B cell (primary cell): Measurements from ENCODE around the gene ANKS4B. TPM values are rescaled to one million over a fixed set of nuclear protein-coding genes. Genes with fewer than 3 reads are reported as not detected.

Source experiments
- ATAC-seq: fragments of 200-7000 bp; cut with Tn5 transposase; one replicate; pipeline ENCODE4 v1.10.0; 2021; ENCODE audit warnings: low read depth, mild to moderate bottlenecking, moderate number of reproducible peaks, moderate library complexity
- CTCF ChIA-PET: fragments of 350-600 bp; sonication (Branson Sonifier 250); formaldehyde crosslinking; loops from one replicate; lab custom pipeline; 2021; ENCODE audit warnings: antibody characterized with exemption, inconsistent platforms; lab: Charles Lee
- POLR2A ChIA-PET: fragments of 350-600 bp; sonication (Branson Sonifier 250); formaldehyde crosslinking; loops from one replicate; lab custom pipeline; 2021; ENCODE audit warnings: antibody characterized with exemption; lab: Charles Lee
- DNase-seq: peaks from one replicate; pipeline ENCODE4 v3.0.0; 2013
- H2AFZ ChIP-seq: 2 replicates; pipeline ENCODE4 v1.6.1; 2012; ENCODE audit warnings: mild to moderate bottlenecking, low read depth, low read length; ENCODE audit not compliant: insufficient read depth, poor library complexity, severe bottlenecking
- H3K27ac ChIP-seq, 2 donors: 1 replicate in 1 of 2; 2 replicates in 1 of 2; pipeline ENCODE4 v1.5.1; 2012 to 2013; ENCODE audit warnings: low read length in 2 of 2, mild to moderate bottlenecking in 2 of 2, moderate library complexity in 1 of 2
- H3K27me3 ChIP-seq, 4 experiments: fragments of 200-600 bp in 1 of 4; sonication (generic) in 1 of 4; replicated peaks in 1 of 4; 1 replicate in 2 of 4; 2 replicates in 2 of 4; pipeline versions ENCODE4 v1.6.1 to v1.7.0; 2013 to 2016; ENCODE audit warnings: low read length in 3 of 4, mild to moderate bottlenecking in 2 of 4, mixed read lengths in 1 of 4, moderate library complexity in 1 of 4; ENCODE audit not compliant: insufficient read depth in 4 of 4, control insufficient read depth in 3 of 4; ENCODE audit errors: control extremely low read depth in 1 of 4
- H3K36me3 ChIP-seq, 2 experiments: replicated peaks in 1 of 2; 1 replicate in 1 of 2; 2 replicates in 1 of 2; pipeline versions ENCODE4 v1.6.1 to v1.7.1; 2013; ENCODE audit warnings: low read length in 1 of 2; ENCODE audit not compliant: insufficient read depth in 2 of 2, control insufficient read depth in 1 of 2; ENCODE audit errors: control extremely low read depth in 1 of 2, extremely low read depth in 1 of 2
- H3K4me1 ChIP-seq, 2 donors: fragments of 200-600 bp in 1 of 2; sonication (generic) in 1 of 2; 1 replicate in 1 of 2; 2 replicates in 1 of 2; pipeline versions ENCODE4 v1.5.1 to v1.6.1; 2013 to 2017; ENCODE audit warnings: low read length in 2 of 2; ENCODE audit not compliant: control insufficient read depth in 2 of 2, insufficient read depth in 2 of 2
- H3K4me2 ChIP-seq: replicated peaks from 2 replicates; pipeline ENCODE3; 2012; ENCODE audit warnings: mild to moderate bottlenecking, low read depth, low read length; ENCODE audit not compliant: poor library complexity, severe bottlenecking
- H3K4me3 ChIP-seq, 5 experiments: fragments of 200-600 bp in 1 of 5; sonication (generic) in 1 of 5; 1 replicate in 3 of 5; 2 replicates in 2 of 5; pipeline versions ENCODE4 v1.5.1 to v1.7.0; 2011 to 2016; ENCODE audit warnings: low read length in 4 of 5, mild to moderate bottlenecking in 4 of 5, low read depth in 2 of 5, control low read depth in 1 of 5, moderate library complexity in 1 of 5; ENCODE audit not compliant: insufficient read depth in 1 of 5; ENCODE audit errors: control extremely low read depth in 1 of 5, extremely low read depth in 1 of 5
- H3K79me2 ChIP-seq: fragments of 200-600 bp; sonication (generic); one replicate; pipeline ENCODE4 v1.6.0; 2016; ENCODE audit warnings: low read length; ENCODE audit not compliant: control insufficient read depth, insufficient read depth
- H3K9ac ChIP-seq: fragments of 200-600 bp; sonication (generic); 2 replicates; pipeline ENCODE4 v1.6.1; 2017; ENCODE audit warnings: mild to moderate bottlenecking, low read length, moderate library complexity
- H3K9me3 ChIP-seq, 3 donors: one replicate each; pipeline versions ENCODE4 v1.6.1 to v1.7.1; 2013; ENCODE audit warnings: low read length in 2 of 3; ENCODE audit not compliant: control insufficient read depth in 2 of 3, insufficient read depth in 1 of 3; ENCODE audit errors: control extremely low read depth in 1 of 3
- H4K20me1 ChIP-seq: 2 replicates; pipeline ENCODE4 v1.6.0; 2012; ENCODE audit warnings: mild to moderate bottlenecking, low read length; ENCODE audit not compliant: insufficient read depth, control insufficient read depth, poor library complexity, severe bottlenecking
- H3K27ac Mint-ChIP-seq: one replicate; pipeline ENCODE4 v1.8.0; 2021; ENCODE audit warnings: mixed read lengths
- H3K27me3 Mint-ChIP-seq: one replicate; pipeline ENCODE4 v1.8.0; 2021; ENCODE audit warnings: mixed read lengths
- H3K4me1 Mint-ChIP-seq: one replicate; pipeline ENCODE4 v1.8.0; 2021; ENCODE audit warnings: mixed read lengths
- H3K4me3 Mint-ChIP-seq: one replicate; pipeline ENCODE4 v1.8.0; 2021; ENCODE audit warnings: mixed read lengths
- H3K9me3 Mint-ChIP-seq: one replicate; pipeline ENCODE4 v1.8.0; 2022; ENCODE audit warnings: mixed read lengths; ENCODE audit not compliant: insufficient read depth
- EZH2 ChIP-seq: IDR thresholded peaks from 2 replicates; pipeline ENCODE4 v1.6.1; 2012; ENCODE audit warnings: borderline replicate concordance, low read depth, mild to moderate bottlenecking, moderate library complexity, low read length; ENCODE audit not compliant: insufficient read depth, poor library complexity, severe bottlenecking
- WGBS: methylation state at CpG from one replicate; pipeline ENCODE4 v1.1.5; 2013; ENCODE audit warnings: missing lambda C conversion rate; ENCODE audit not compliant: insufficient coverage; 5-methylcytosine and 5-hydroxymethylcytosine counted together
- intact Hi-C: fragments of 100-400 bp; cut with micrococcal nuclease; formaldehyde crosslinking; loops from one replicate; pipeline ENCODE4 v1.10.0; 2022
- polyA plus RNA-seq: library from polyadenylated mRNA; depleted of rRNA; stranded (reverse); fragments of >200 nt; gene quantifications from 2 replicates; pipeline ENCODE4 v1.2.3, GENCODE V29; 2012
- total RNA-seq, 2 donors: library from RNA; stranded (reverse); fragments of 120-200 nt in 1 of 2; gene quantifications; 1 replicate in 1 of 2; 2 replicates in 1 of 2; pipeline versions ENCODE4 v1.2.3 to v1.2.4, GENCODE V29; 2013 to 2022
- TF ChIP-seq, protein P1 (sequence below): fragments of 200-600 bp; IDR thresholded peaks from one replicate; pipeline ENCODE4 v1.8.0; 2022; ENCODE audit warnings: antibody characterized with exemption, mild to moderate bottlenecking

Gene ANKS4B
- total and polyA plus RNA-seq, 2 donors (not counting 1 experiment from before 2014, with no cell fraction given), result not detected

DNA sequence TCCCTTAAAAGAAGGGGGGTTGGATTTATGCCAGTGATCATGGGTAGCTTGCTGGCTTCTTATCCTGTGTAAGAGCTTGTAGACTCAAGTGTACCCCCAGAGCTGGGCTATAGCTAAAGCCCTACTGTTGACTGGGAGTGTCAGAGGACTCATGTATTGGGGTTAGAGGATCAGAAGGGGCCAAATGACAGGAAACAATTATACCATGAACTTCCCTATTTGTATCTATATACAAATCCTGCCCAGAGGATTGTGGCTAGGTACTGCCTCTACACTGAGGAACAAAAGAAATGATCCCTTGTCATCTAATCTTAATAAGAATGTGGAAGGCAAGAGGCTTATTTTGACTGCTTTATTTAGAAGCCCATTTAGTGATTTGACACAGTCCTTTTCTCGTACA lies 36.4 kb upstream of the ANKS4B start:
- Mint-ChIP-seq H3K9me3 (no peaks in the 10 kb centered on the region), H3K27ac (no peak overlapping the region), H3K27me3 (peaks cover 25% of the 10 kb centered on the region), H3K4me3 (no peak overlapping the region), H3K4me1 (peaks cover 17% of the 10 kb centered on the region)
- CTCF ChIA-PET, result interaction anchor here (1.2 kb wide), 1 partner anchor 9 kb away, joined by 5 read pairs; no protein-coding TSS in a partner anchor
- ATAC-seq (no peak), DNase-seq (no peak)
- Histone ChIP-seq H3K9ac (no peak overlapping the region), H3K27ac (no peak overlapping the region), H3K9me3 (no peaks in the 10 kb centered on the region), H2AFZ (no peak overlapping the region), H3K79me2 (no peaks in the 10 kb centered on the region), H3K27me3 (peaks cover 0 to 7% (median 4%) of the 10 kb centered on the region in 4 experiments), H3K4me2 (no peak overlapping the region), H3K4me1 (peaks cover 12% of the 10 kb centered on the region in 2 donors), H3K4me3 (no peak overlapping the region), H3K36me3 (no peaks in the 10 kb centered on the region), H4K20me1 (no peaks in the 10 kb centered on the region)
- POLR2A ChIA-PET, result no interaction called here
- intact Hi-C loops, result no loop called here
- no peak for TF ChIP-seq EZH2
- TF ChIP-seq, protein P1, sequence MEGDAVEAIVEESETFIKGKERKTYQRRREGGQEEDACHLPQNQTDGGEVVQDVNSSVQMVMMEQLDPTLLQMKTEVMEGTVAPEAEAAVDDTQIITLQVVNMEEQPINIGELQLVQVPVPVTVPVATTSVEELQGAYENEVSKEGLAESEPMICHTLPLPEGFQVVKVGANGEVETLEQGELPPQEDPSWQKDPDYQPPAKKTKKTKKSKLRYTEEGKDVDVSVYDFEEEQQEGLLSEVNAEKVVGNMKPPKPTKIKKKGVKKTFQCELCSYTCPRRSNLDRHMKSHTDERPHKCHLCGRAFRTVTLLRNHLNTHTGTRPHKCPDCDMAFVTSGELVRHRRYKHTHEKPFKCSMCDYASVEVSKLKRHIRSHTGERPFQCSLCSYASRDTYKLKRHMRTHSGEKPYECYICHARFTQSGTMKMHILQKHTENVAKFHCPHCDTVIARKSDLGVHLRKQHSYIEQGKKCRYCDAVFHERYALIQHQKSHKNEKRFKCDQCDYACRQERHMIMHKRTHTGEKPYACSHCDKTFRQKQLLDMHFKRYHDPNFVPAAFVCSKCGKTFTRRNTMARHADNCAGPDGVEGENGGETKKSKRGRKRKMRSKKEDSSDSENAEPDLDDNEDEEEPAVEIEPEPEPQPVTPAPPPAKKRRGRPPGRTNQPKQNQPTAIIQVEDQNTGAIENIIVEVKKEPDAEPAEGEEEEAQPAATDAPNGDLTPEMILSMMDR, result no peak
- WGBS, result 27% methylated on average over 1 of the region's 1 CpG

DNA sequence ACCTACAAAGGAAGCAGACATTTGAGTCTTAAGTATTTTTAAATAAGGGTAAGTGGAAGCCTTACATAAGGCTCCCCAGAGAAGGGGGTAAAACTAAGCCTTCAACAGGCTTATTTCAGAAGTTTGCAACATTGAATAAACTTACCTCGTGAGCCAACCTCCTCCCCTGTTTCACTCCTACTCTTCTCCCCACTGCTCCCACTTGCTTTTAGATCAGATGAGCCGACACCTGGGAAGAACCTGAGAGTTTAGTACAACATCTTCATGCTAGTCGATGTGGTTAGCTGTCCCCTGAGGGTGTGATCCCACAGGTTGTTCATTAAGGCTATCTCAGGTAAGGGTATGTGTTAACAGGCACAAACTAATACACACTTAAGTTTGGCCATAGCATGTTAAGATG lies 35.9 kb upstream of the ANKS4B start:
- Histone ChIP-seq H3K9ac (no peak overlapping the region), H3K4me2 (no peak overlapping the region), H3K4me3 (no peak overlapping the region), H3K9me3 (no peaks in the 10 kb centered on the region), H3K27me3 (peaks cover 0 to 7% (median 4%) of the 10 kb centered on the region in 4 experiments), H3K79me2 (no peaks in the 10 kb centered on the region), H4K20me1 (no peaks in the 10 kb centered on the region), H3K27ac (no peak overlapping the region), H2AFZ (no peak overlapping the region), H3K4me1 (peaks cover 12% of the 10 kb centered on the region in 2 donors), H3K36me3 (no peaks in the 10 kb centered on the region)
- intact Hi-C loops, result no loop called here
- Mint-ChIP-seq H3K27me3 (peaks cover 25% of the 10 kb centered on the region), H3K9me3 (no peaks in the 10 kb centered on the region), H3K4me3 (no peak overlapping the region), H3K4me1 (peaks cover 17% of the 10 kb centered on the region), H3K27ac (no peak overlapping the region)
- POLR2A ChIA-PET, result no interaction called here
- 78% methylated on average over 3 of the region's 3 CpGs for WGBS
- CTCF ChIA-PET, result no interaction called here
- ATAC-seq, result no peak
- DNase-seq, result no peak
- TF ChIP-seq EZH2, result no peak
